Endothelial cell of umbilical vein (primary cell): ENCODE results near the gene LAMP1. TPM values are rescaled to one million over a fixed set of nuclear protein-coding genes. Genes with fewer than 3 reads are reported as not detected.
"Not testable (repeated sequence)": the region's sequence is repeated elsewhere in the genome, so short reads cannot be mapped to it uniquely, and the experiment has no call there.

ENCODE experiments used
- BruUV-seq: library from RNA; stranded (reverse); fragments of 400-500 nt; replicated peaks from 2 replicates; lab custom pipeline; 2021; lab: Mats Ljungman, UMichigan
- CTCF ChIA-PET: fragments of 300-600, 350-600 bp; sonication (Branson Sonifier 250); formaldehyde crosslinking; loops from one replicate; lab custom pipeline; 2021; ENCODE audit warnings: antibody characterized with exemption, inconsistent platforms; lab: Charles Lee
- POLR2A ChIA-PET: fragments of 300-600, 350-600 bp; sonication (Branson Sonifier 250); formaldehyde crosslinking; loops from one replicate; lab custom pipeline; 2021; ENCODE audit warnings: antibody characterized with exemption, inconsistent platforms; lab: Charles Lee
- DNase-seq: peaks from one replicate; pipeline ENCODE4 v3.0.0-alpha.2; 2011; ENCODE audit warnings: low read depth, low spot score
- FAIRE-seq: peaks from 2 replicates; lab custom pipeline; 2011; peaks lifted over from hg19 to GRCh38; lab: Jason Lieb, UNC
- H2AFZ ChIP-seq: 2 replicates; pipeline ENCODE4 v1.6.0; 2012; ENCODE audit warnings: low read depth, low read length, control low read depth, inconsistent platforms
- H3K27ac ChIP-seq: 2 replicates; pipeline ENCODE4 v1.5.1; 2011; ENCODE audit warnings: low read depth, mild to moderate bottlenecking, control low read depth, low read length, moderate library complexity; ENCODE audit not compliant: insufficient read depth
- H3K27me3 ChIP-seq, 2 experiments: 2 replicates each; pipeline versions ENCODE4 v1.6.0 to v1.6.1; 2011; ENCODE audit warnings: low read length in 2 of 2, mixed read lengths in 1 of 2; ENCODE audit not compliant: control insufficient read depth in 2 of 2, insufficient read depth in 2 of 2
- H3K36me3 ChIP-seq, 2 experiments: 2 replicates in 1 of 2; 3 replicates in 1 of 2; pipeline ENCODE4 v1.5.1; 2011; ENCODE audit warnings: low read length in 2 of 2, mild to moderate bottlenecking in 1 of 2, moderate library complexity in 1 of 2; ENCODE audit not compliant: control insufficient read depth in 2 of 2, insufficient read depth in 2 of 2; ENCODE audit errors: extremely low read depth in 1 of 2
- H3K4me1 ChIP-seq: 3 replicates; pipeline ENCODE4 v1.5.1; 2011; ENCODE audit warnings: mild to moderate bottlenecking, low read length; ENCODE audit not compliant: control insufficient read depth, insufficient read depth; ENCODE audit errors: extremely low read depth
- H3K4me2 ChIP-seq: 2 replicates; pipeline ENCODE4 v1.6.1; 2011; ENCODE audit warnings: low read length, control low read depth, mixed read lengths; ENCODE audit not compliant: insufficient read depth
- H3K4me3 ChIP-seq, 3 experiments: fragments of 200-600 bp in 1 of 3; sonication (generic), shearing (Covaris generic) in 1 of 3; replicated peaks in 1 of 3; 2 replicates each; pipeline ENCODE4 v1.5.1; 2011 to 2016; ENCODE audit warnings: control low read depth in 3 of 3, low read length in 3 of 3, mild to moderate bottlenecking in 2 of 3, inconsistent platforms in 1 of 3, low read depth in 1 of 3, moderate library complexity in 1 of 3; ENCODE audit not compliant: insufficient read depth in 1 of 3
- H3K79me2 ChIP-seq: 2 replicates; pipeline ENCODE4 v1.6.0; 2012; ENCODE audit warnings: low read length, inconsistent platforms; ENCODE audit not compliant: control insufficient read depth, insufficient read depth
- H3K9ac ChIP-seq: replicated peaks from 2 replicates; pipeline ENCODE3; 2011; ENCODE audit warnings: low read length, control low read depth; ENCODE audit not compliant: insufficient read depth; ENCODE audit errors: extremely low read depth
- H3K9me1 ChIP-seq: replicated peaks from 3 replicates; pipeline ENCODE4 v1.6.0; 2011; ENCODE audit warnings: mild to moderate bottlenecking, low read length; ENCODE audit not compliant: control insufficient read depth, insufficient read depth; ENCODE audit errors: extremely low read depth
- H3K9me3 ChIP-seq: replicated peaks from 2 replicates; pipeline ENCODE4 v1.5.1; 2012; ENCODE audit warnings: low read length, inconsistent platforms; ENCODE audit not compliant: control insufficient read depth, insufficient read depth
- H4K20me1 ChIP-seq: replicated peaks from 2 replicates; pipeline ENCODE3; 2011; ENCODE audit warnings: mild to moderate bottlenecking, low read length; ENCODE audit not compliant: control insufficient read depth, insufficient read depth; ENCODE audit errors: extremely low read depth
- CTCF ChIP-seq, 2 donors: IDR thresholded peaks; 1 replicate in 1 of 2; 2 replicates in 1 of 2; pipeline ENCODE4 v1.5.1; 2011; ENCODE audit warnings: low read length in 2 of 2, mild to moderate bottlenecking in 2 of 2, moderate library complexity in 2 of 2, control low read depth in 1 of 2, inconsistent platforms in 1 of 2, low read depth in 1 of 2; ENCODE audit not compliant: insufficient read depth in 1 of 2; ENCODE audit errors: extremely low read depth in 1 of 2
- EZH2 ChIP-seq: IDR thresholded peaks from 2 replicates; pipeline ENCODE4 v1.6.1; 2012; ENCODE audit warnings: borderline replicate concordance, low read depth, mild to moderate bottlenecking, moderate library complexity, low read length, inconsistent platforms; ENCODE audit not compliant: severe bottlenecking
- FOS ChIP-seq: IDR thresholded peaks from 2 replicates; pipeline ENCODE4 v1.6.1; 2011; ENCODE audit warnings: mild to moderate bottlenecking, low read length, moderate library complexity, borderline replicate concordance; ENCODE audit not compliant: insufficient read depth
- GATA2 ChIP-seq: IDR thresholded peaks from 2 replicates; pipeline ENCODE4 v1.7.0; 2011; ENCODE audit warnings: low read depth, mild to moderate bottlenecking, moderate library complexity, mixed read lengths, low read length; ENCODE audit not compliant: insufficient read length, insufficient read depth
- JUN ChIP-seq: IDR thresholded peaks from 2 replicates; pipeline ENCODE4 v1.6.1; 2011; ENCODE audit warnings: borderline replicate concordance, low read depth; ENCODE audit not compliant: insufficient read length, insufficient read depth
- MYC ChIP-seq: IDR thresholded peaks from one replicate; pipeline ENCODE4 v1.6.1; 2011; ENCODE audit warnings: mild to moderate bottlenecking, low read depth, low read length
- POLR2A ChIP-seq: IDR thresholded peaks from 2 replicates; pipeline ENCODE4 v1.6.1; 2012; ENCODE audit warnings: low read depth, mild to moderate bottlenecking, control low read depth, low read length
- POLR2AphosphoS5 ChIP-seq: IDR thresholded peaks from 2 replicates; pipeline ENCODE4 v1.6.1; 2012; ENCODE audit warnings: low read depth, mild to moderate bottlenecking, control low read depth, low read length, moderate library complexity; ENCODE audit not compliant: insufficient read depth
- dilution Hi-C: fragments of 300-500 bp; cut with MboI; formaldehyde crosslinking; loops from one replicate; pipeline ENCODE4 v1.15.0; 2019; ENCODE audit warnings: low sequenced_read_pairs; ENCODE audit not compliant: extremely low pct_ligation_motif_present
- intact Hi-C: fragments of 100-400 bp; cut with micrococcal nuclease; formaldehyde crosslinking; loops from one replicate; pipeline ENCODE4 v1.10.0; 2022
- polyA plus RNA-seq, 4 experiments: library from polyadenylated mRNA; depleted of rRNA in 3 of 4; stranded (reverse) in 3 of 4; unstranded in 1 of 4; fragments of >200 nt; gene quantifications; 2 replicates each; pipeline versions ENCODE4 v1.2.1 to v1.2.3, GENCODE V29; 2011 to 2012; ENCODE audit warnings: missing spikeins in 1 of 4
- total RNA-seq: library from RNA; stranded (reverse); gene quantifications from 2 replicates; pipeline ENCODE4 v1.2.3, GENCODE V29; 2021
- TF ChIP-seq, protein P1 (sequence below): IDR thresholded peaks from 2 replicates; pipeline ENCODE4 v1.6.1; 2011; ENCODE audit not compliant: insufficient read depth, insufficient read length

Gene LAMP1
- total and polyA plus RNA-seq, 2 donors (not counting 3 experiments of a cell fraction or from before 2014, with no cell fraction given): 262 to 285 TPM

- DNase-seq (no peak), FAIRE-seq (no peak)
- Histone ChIP-seq H2AFZ (no peak overlapping the region), H3K4me1 (no peaks in the 10 kb centered on the region), H3K27ac (no peak overlapping the region), H3K4me3 (no peak overlapping the region), H3K9me3 (no peaks in the 10 kb centered on the region), H3K36me3 (no peaks in the 10 kb centered on the region), H3K9ac (no peak overlapping the region), H3K27me3 (no peaks in the 10 kb centered on the region), H3K9me1 (no peaks in the 10 kb centered on the region), H3K79me2 (no peaks in the 10 kb centered on the region), H4K20me1 (no peaks in the 10 kb centered on the region), H3K4me2 (no peak overlapping the region)
- ChIA-PET CTCF (no interaction called here), POLR2A (no interaction called here)
- intact Hi-C loops (no loop called here), dilution Hi-C loops (no loop called here)
- no TSS peak for BruUV-seq
- TF ChIP-seq POLR2AphosphoS5 (no peak), POLR2A (no peak), CTCF (IDR thresholded peaks at IDR 0.05; ENCODE audit: extremely low read depth in 1 of 2, insufficient read depth in 1 of 2, low read depth in 1 of 2, low read length in 2 of 2) (no peak), FOS (no peak), JUN (no peak), GATA2 (no peak), EZH2 (no peak), MYC (no peak)
- TF ChIP-seq, protein P1, sequence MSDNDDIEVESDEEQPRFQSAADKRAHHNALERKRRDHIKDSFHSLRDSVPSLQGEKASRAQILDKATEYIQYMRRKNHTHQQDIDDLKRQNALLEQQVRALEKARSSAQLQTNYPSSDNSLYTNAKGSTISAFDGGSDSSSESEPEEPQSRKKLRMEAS: no peak
Measured at GRCh38 chr13:113345486-113345885, 48.4 kb downstream of the LAMP1 start.

- H3K4me2 ChIP-seq, DNase-seq, H3K9me3 ChIP-seq, H3K79me2 ChIP-seq, FAIRE-seq, CTCF ChIA-PET, POLR2A ChIA-PET, dilution Hi-C loops, BruUV-seq, H3K4me1 ChIP-seq, H3K4me3 ChIP-seq, H4K20me1 ChIP-seq, H3K27me3 ChIP-seq, H3K9me1 ChIP-seq, H2AFZ ChIP-seq, H3K9ac ChIP-seq, H3K27ac ChIP-seq, intact Hi-C loops, H3K36me3 ChIP-seq: not testable (repeated sequence)
Measured at GRCh38 chr13:113347736-113348225, 50.7 kb downstream of the LAMP1 start.
